ENCODE data around the gene DDX17. TPM values are rescaled to one million over a fixed set of nuclear protein-coding genes. Genes with fewer than 3 reads are reported as not detected.

DDX17 gene
- total and polyA plus RNA-seq, 9 of the 15 experiments (the other 6 are each of a cell fraction or from before 2014, with no cell fraction given): 17.6 to 421 (median 189) TPM

DNA sequence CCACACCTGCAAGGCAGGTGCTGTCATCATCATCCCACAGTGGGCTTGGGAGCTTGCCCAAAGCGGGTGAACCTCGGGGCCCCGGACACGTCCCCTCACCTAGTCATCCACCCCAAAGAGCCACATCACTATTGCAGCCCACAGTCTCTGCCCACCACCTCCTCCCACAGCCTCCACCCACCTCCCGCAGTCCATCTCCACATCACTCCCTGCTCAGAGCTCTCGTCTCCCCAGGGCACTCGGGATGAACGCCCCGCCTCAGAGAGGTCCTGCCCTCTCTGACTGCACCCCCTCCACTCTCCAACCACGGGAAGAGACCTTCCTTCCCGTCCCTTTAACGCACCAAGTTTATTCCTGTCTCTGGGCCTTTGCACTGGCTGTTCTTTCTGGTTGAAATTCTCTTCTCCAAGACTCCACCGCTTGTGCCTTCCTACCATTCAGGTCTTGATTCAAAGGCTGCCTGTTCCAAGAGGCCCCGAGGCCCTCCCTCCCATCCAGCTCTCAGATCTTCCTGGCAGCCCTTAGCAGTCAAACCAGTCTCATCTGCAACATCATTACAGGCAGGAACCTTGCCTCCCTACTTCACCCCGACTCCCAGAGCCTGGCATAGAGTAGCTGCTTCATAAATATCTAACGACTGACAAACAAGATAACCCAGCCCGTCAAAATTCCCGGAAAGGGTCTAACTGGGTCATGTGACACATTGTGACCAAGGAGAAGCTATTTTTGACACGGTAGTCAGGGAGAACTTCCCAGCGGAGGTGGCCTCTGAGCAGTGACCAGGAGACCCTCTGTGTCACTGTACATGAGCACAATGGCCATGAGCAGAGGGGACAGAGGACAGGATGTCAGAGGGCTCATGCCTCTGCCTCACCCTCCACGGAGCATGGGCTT, 62.2 kb downstream of the DDX17 start (continued):
- TF ChIP-seq NELFE (IDR thresholded peaks at IDR 0.05; ENCODE audit: insufficient read depth, insufficient read length) (no peak), ILK (tag; IDR thresholded peaks at IDR 0.05; ENCODE audit: borderline replicate concordance, low read depth) (no peak), SPI1 (IDR thresholded peaks at IDR 0.05; ENCODE audit: borderline replicate concordance, low read depth, low read length) (no peak), ILF3 (IDR thresholded peaks at IDR 0.05; ENCODE audit: borderline replicate concordance) (no peak), E2F8 (IDR thresholded peaks at IDR 0.05; ENCODE audit: low read depth, partially characterized antibody) (no peak), CBX5 (IDR thresholded peaks at IDR 0.05; ENCODE audit: borderline replicate concordance, low read depth) (no peak), LARP7 (IDR thresholded peaks at IDR 0.05) (no peak), E2F4 (CRISPR knock-in tag; IDR thresholded peaks at IDR 0.05; ENCODE audit: low read depth) (no peak), CEBPB (tag; IDR thresholded peaks at IDR 0.05) (no peak), SIN3A (IDR thresholded peaks at IDR 0.05; ENCODE audit: borderline replicate concordance in 2 of 2, control insufficient read depth in 1 of 2, low read depth in 2 of 2, low read length in 2 of 2) (no peak), HEY1 (CRISPR knock-in tag; IDR thresholded peaks at IDR 0.05; ENCODE audit: borderline replicate concordance) (no peak), SETDB1 (IDR thresholded peaks at IDR 0.05; ENCODE audit: low read length) (no peak), ZZZ3 (IDR thresholded peaks at IDR 0.05) (no peak), RAD51 (IDR thresholded peaks at IDR 0.05; ENCODE audit: borderline replicate concordance, low read depth) (peak; percentile 75), ZNF707 (CRISPR knock-in tag; conservative IDR thresholded peaks at IDR 0.05) (no peak)
- TF ChIP-seq, protein P1, sequence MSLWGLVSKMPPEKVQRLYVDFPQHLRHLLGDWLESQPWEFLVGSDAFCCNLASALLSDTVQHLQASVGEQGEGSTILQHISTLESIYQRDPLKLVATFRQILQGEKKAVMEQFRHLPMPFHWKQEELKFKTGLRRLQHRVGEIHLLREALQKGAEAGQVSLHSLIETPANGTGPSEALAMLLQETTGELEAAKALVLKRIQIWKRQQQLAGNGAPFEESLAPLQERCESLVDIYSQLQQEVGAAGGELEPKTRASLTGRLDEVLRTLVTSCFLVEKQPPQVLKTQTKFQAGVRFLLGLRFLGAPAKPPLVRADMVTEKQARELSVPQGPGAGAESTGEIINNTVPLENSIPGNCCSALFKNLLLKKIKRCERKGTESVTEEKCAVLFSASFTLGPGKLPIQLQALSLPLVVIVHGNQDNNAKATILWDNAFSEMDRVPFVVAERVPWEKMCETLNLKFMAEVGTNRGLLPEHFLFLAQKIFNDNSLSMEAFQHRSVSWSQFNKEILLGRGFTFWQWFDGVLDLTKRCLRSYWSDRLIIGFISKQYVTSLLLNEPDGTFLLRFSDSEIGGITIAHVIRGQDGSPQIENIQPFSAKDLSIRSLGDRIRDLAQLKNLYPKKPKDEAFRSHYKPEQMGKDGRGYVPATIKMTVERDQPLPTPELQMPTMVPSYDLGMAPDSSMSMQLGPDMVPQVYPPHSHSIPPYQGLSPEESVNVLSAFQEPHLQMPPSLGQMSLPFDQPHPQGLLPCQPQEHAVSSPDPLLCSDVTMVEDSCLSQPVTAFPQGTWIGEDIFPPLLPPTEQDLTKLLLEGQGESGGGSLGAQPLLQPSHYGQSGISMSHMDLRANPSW (CRISPR knock-in tag; IDR thresholded peaks at IDR 0.05): no peak
- TF ChIP-seq, protein P2, sequence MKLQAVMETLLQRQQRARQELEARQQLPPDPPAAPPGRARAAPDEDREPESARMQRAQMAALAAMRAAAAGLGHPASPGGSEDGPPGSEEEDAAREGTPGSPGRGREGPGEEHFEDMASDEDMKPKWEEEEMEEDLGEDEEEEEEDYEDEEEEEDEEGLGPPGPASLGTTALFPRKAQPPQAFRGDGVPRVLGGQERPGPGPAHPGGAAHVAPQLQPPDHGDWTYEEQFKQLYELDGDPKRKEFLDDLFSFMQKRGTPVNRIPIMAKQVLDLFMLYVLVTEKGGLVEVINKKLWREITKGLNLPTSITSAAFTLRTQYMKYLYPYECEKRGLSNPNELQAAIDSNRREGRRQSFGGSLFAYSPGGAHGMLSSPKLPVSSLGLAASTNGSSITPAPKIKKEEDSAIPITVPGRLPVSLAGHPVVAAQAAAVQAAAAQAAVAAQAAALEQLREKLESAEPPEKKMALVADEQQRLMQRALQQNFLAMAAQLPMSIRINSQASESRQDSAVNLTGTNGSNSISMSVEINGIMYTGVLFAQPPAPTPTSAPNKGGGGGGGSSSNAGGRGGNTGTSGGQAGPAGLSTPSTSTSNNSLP (IDR thresholded peaks at IDR 0.05; ENCODE audit: borderline replicate concordance, low read depth, low read length): no peak
